Activated naive CD4-positive, alpha-beta T cell treated with anti-CD3 and anti-CD28 coated beads, Interleukin-2, amount 50 U/mL, for 16 hours (primary cell): ENCODE data around the gene GUCY1A1.
"Not testable (repeated sequence)": the region's sequence is repeated elsewhere in the genome, so short reads cannot be mapped to it uniquely, and the experiment has no call there.

Source experiments
- DNase-seq: peaks from one replicate; pipeline ENCODE4 v3.0.0-alpha.2; 2020

The GUCY1A1 gene, protein sequence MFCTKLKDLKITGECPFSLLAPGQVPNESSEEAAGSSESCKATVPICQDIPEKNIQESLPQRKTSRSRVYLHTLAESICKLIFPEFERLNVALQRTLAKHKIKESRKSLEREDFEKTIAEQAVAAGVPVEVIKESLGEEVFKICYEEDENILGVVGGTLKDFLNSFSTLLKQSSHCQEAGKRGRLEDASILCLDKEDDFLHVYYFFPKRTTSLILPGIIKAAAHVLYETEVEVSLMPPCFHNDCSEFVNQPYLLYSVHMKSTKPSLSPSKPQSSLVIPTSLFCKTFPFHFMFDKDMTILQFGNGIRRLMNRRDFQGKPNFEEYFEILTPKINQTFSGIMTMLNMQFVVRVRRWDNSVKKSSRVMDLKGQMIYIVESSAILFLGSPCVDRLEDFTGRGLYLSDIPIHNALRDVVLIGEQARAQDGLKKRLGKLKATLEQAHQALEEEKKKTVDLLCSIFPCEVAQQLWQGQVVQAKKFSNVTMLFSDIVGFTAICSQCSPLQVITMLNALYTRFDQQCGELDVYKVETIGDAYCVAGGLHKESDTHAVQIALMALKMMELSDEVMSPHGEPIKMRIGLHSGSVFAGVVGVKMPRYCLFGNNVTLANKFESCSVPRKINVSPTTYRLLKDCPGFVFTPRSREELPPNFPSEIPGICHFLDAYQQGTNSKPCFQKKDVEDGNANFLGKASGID

DNA sequence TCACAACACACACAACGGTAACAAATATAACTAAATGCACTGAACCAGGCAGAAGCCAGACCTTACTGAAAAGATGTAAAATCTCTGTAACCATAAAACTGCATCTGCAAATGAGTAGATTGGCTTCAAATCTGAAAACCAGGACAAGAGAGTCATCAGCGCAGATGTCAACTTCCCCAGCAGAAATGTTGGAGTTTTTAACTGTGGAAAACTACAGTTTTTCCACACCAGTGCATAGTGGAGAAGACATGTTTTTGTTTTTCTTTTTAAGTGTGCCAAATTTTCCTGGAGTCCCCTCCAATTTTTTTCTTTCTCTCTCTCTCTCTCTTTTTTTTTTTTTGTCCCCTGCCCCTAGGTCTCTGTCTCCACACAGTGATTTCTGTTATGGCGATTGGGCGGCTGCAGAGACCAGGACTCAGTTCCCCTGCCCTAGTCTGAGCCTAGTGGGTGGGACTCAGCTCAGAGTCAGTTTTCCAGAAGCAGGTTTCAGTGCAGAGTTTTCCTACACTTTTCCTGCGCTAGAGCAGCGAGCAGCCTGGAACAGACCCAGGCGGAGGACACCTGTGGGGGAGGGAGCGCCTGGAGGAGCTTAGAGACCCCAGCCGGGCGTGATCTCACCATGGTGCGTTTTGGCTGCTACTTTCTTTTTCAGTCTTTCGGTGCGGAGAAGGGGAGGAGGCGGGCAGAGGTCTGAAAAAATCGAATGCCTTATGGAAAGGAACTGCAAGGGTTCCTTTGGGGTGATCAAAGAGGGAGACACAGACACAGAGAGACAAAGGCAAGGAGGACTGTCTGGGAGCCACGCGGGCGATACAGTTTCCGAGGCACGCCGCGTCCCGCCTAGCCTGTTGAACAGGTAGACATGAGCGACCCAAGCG is at the start of gene GUCY1A1:
Gene GUCY1A1, plus strand, starts transcription at position 505 of the 878 bp plus-strand sequence. CDS start 30,020 bp downstream, outside the sequence.
- no peak for DNase-seq

- no peak for DNase-seq
These were observed 49.4 kb upstream of the GUCY1A1 start for GRCh38 chr4:155617296-155617695.

GRCh38 chr4:155618183-155618838 is 48.3 kb upstream of the GUCY1A1 start:
- no peak for DNase-seq

DNA sequence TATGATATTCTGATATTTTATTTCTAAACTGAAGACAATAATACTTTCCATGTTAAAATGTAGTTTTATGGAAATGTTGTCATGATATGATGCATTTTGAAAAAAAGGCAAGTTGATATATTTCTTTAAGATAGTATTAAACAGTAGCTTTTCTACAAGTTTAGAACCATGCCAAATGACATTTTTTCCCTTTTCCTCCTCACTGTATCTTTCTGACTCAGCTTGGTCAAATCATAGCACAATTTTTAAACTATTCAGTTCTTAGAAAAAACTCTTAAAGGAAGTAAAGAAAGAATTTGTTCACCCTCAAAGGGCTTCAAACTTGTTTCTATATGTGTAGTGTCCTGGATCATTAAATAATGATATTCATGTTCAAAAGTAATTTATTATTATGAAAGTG is 46.0 kb upstream of the GUCY1A1 start:
- DNase-seq, result no peak

DNA sequence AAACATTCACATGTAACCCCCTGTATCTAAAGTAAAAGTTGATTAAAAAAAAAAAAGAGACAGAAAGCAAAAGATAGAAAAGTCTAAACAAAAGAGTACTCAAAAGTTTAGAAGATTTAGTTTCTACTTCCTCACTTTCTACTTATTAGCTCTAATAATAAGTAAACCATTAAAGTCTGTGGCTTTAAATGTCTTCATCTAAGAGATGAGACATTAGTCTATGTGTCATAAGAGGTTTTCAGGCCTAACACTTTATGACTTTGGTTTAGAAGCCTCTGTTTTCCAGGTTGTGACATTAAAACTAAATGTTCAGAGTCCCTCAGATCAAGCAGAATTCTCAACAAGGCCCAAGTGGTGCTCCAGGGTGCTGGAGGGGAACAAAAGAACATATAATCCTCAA is 42.2 kb upstream of the GUCY1A1 start:
- DNase-seq, result no peak

- no peak for DNase-seq
These were observed 40.1 kb upstream of the GUCY1A1 start for GRCh38 chr4:155626561-155626960.

DNA sequence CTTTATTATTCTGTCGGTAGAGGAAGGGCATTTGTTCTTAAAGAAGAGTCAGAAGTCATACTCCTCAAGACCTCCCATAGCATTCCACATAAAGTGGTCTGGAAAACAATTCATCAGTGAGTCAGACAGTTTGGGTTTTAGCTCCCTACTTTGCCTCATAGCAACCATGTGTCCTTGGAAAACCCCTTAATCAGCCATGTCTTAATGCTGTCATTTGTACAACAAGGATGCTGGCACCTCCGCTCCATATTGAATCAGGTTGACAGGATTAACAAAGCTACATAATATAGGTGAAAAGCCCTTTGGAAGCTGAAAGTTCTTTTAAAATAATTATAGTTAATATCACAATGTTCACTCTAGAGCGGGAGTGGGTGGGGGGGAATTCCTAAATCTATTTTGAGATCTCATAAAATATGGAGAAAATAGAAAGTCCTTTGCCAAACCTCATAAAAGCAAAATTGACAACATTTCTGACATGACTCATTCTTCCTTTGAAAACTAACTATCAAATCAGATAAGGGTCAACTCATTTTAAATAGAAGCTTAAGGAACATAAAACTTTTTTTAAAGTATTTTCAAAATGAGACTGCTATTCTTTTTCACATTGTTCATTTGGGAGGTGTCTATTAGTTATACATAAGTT is 37.3 kb upstream of the GUCY1A1 start:
- no peak for DNase-seq

GRCh38 chr4:155629956-155630355 is 36.7 kb upstream of the GUCY1A1 start:
- no peak for DNase-seq

- no peak for DNase-seq
These were observed 34.3 kb upstream of the GUCY1A1 start for GRCh38 chr4:155632310-155632840.

DNA sequence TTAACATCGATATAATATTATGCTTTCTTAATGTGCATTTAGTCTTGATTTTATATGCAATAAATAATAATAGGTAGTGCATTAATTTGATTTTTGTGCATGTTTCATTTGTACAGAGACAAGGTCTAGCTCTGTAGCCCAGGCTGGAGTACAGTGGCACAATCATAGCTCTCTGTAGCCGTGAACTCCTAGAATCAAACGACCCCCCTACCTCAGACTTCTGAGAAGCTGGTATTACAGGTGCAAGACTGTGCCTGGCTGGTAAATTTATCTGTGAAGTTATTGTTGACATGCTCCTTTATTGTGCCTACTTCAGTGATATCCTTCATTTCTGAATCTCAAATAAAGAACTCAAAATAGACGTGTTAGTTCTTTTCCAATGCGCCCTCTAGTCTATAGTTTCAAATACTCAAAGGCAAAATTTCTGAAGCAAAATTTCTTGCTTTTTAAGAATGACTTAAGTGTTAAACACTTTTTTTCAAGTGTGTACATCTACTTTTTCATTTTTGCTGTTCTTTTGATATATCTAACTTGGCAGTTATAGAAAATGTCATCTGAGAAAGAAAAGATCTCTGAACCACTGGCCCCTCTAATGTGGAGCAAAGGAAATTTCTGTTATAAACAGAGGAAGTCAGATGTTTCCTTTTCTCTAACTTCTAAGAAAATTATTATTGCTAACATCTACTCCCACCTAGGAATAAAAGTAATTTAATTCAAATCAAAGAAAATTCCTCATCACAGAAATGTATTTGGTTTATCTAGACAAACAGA is 28.3 kb upstream of the GUCY1A1 start:
- DNase-seq, result no peak

GRCh38 chr4:155639704-155640523 is 26.7 kb upstream of the GUCY1A1 start:
- no peak for DNase-seq

DNA sequence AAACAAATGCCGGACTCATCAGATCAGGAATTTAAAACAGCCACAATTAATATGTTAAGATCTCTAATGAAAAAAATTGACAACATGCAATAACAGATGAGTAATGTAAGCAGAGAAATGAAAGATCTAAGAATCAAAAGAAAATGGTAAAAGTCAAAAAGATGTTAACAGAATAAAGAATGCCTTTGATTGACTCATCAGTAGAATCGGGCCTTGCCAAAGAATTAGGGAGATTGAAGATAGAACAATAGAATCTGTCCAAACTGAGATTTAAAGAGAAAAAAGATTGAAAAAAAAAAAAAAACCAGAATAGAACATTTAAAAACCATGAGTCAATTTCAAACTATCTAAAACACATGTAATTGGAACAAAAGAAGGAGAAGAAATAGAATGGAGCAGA is 25.9 kb upstream of the GUCY1A1 start:
- no peak for DNase-seq

DNA sequence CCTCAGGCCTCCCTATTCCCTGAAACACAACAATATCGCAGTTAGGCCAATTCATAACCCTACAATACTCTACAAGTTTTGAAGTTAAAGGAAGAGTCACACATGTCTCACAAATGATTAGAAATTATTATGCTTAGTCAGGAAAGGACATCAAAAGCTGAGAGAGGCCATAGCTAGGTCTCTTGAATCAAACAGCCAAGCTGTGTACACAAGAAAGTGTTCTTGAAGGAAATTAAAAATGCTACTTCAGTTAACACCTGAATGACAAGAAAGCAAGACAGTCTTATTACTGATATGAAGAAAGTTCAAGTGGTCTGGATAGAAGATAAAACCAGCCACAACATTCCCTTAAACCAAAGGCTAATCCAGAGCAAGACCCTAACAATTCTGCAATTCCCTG is 23.6 kb upstream of the GUCY1A1 start:
- DNase-seq, result no peak

GRCh38 chr4:155646001-155646400 is 20.6 kb upstream of the GUCY1A1 start:
- DNase-seq, result no peak

DNA sequence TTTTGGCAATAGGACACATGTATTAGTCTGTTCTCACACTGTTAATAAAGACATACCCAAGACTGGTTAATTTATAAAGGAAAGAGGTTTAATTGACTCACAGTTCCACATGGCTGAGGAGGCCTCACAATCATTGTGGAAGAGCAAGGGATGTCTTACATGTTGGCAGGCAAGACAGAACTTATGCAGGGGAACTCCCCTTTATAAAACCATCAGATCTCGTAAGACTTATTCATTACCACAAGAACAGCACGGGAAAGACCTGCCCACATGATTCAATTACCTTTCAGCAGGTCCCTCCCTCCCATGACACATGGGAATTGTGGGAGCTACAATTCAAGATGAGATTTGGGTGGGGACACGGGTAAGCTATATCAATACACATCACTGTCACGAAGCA is 15.9 kb upstream of the GUCY1A1 start:
- DNase-seq, result not testable (repeated sequence)

DNA sequence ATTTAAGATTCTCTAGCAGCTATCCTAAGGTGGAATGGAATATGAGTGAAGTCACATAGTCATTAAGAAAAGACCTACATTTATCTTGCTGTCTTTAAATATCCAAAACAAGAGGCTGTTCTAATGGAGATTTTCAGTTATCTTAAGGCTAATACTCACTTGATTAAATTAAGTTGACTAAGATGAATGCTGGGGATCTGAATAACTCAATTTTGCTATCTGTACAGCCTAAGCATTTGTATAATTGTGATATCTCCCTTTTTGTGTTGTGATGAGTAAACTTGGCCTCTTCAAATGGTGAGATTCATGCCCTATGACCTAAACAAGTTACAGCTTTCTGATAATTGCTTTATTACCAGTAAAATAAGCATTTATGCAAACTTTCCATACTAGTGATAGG is 13.6 kb upstream of the GUCY1A1 start:
- DNase-seq, result no peak

DNA sequence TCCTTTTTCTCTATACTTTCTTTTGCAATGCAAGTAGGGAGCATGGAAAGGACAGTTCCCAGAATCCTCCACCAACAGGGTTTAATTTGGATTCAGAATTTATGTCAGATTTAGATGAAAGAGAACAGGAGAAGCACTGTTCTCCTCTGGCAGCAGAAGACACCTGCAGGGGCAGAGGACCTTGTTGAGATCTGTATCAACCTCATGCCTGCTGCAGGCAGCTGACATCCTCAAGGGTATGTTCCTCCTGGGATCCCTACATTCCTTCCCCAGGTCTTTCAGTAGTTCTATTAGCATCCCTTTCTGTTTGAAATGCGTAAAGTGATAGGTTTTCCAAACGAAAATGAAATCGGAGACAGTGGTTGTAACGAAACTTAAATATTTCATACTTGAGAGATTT is 10.6 kb upstream of the GUCY1A1 start:
- DNase-seq, result no peak

DNA sequence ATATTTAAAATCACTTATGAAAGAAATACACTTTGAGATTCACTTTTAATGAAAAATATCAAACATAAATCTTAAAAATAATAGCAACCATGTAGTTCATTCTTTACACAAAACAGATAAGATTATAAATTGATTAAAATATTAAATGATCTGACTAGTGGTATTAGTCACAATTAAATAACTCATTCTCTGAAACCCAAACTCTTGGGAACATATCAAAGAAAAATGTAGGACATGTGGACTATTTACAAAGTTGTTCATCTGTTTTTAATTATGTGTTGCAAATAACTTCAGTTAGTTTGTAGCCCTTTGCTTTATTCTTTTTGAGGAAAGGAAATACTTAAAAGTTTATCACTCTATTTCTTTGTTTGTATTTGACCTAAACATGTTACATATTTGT is 9.5 kb upstream of the GUCY1A1 start:
- no peak for DNase-seq

GRCh38 chr4:155657985-155658680 is 8.5 kb upstream of the GUCY1A1 start:
- DNase-seq, result no peak

GRCh38 chr4:155658681-155659064 is 8.0 kb upstream of the GUCY1A1 start:
- DNase-seq, result no peak
